ENCODE measurements around the gene SPTBN2. TPM values are rescaled to one million over a fixed set of nuclear protein-coding genes. Genes with fewer than 3 reads are reported as not detected.

SPTBN2 gene
- total and polyA plus RNA-seq, 2 of the 4 experiments (the other 2 are of a cell fraction): 0.18 to 0.41 TPM

DNA sequence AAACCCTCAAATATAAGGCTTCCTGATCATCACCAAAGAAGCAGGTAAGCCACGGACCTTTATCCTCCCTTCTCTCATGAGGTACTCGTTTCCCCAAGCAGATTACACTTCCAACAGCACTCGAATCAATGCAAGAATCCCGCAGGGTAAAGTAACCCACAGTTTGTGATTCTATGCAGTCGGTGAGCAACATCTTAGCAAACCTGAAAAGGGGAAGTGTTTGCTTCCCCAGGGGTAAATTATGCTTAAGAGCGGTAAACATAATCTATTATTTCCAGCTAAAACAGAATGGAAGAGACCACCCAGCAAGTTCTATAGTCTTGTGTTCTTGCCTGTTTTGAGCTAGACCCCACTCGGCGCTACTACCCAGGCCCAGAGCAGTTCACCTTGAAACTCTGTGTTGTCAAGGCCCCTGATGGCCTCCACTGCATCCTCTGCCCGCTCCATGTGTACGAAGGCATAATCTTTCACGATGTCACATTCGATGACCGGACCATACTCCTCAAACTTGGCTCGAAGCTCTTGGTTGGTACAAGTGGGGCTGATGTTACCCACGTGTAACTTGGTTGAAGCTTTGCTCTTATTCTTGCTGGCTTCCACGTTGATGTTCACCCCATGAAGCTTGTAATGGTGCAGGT is 52.6 kb downstream of the SPTBN2 start:
- ATAC-seq (ENCODE audit: low read depth): no peak
- TF ChIP-seq MAFK (IDR thresholded peaks at IDR 0.05; ENCODE audit: low read depth, low read length) (no peak), FOS (IDR thresholded peaks at IDR 0.05; ENCODE audit: low read depth, low read length) (no peak), POLR2A (IDR thresholded peaks at IDR 0.05; ENCODE audit: low read depth, low read length) (no peak), MXI1 (IDR thresholded peaks at IDR 0.05; ENCODE audit: borderline replicate concordance, low read depth, low read length) (no peak), CEBPB (IDR thresholded peaks at IDR 0.05; ENCODE audit: low read depth, low read length) (no peak), CTCF (conservative IDR thresholded peaks at IDR 0.05; ENCODE audit: low read depth, low read length) (no peak), RFX5 (IDR thresholded peaks at IDR 0.05; ENCODE audit: low read depth, low read length) (no peak), RCOR1 (IDR thresholded peaks at IDR 0.05; ENCODE audit: insufficient replicate concordance, low read length) (no peak), RAD21 (IDR thresholded peaks at IDR 0.05; ENCODE audit: low read length) (no peak), NFE2L2 (IDR thresholded peaks at IDR 0.05; ENCODE audit: low read depth, low read length) (no peak), ELK1 (IDR thresholded peaks at IDR 0.05; ENCODE audit: borderline replicate concordance, low read depth, low read length) (no peak), CHD1 (IDR thresholded peaks at IDR 0.05; ENCODE audit: low read depth, low read length) (no peak), SMC3 (IDR thresholded peaks at IDR 0.05; ENCODE audit: low read depth, low read length) (no peak), BHLHE40 (IDR thresholded peaks at IDR 0.05; ENCODE audit: low read depth, low read length) (no peak)
- H2BK120ac ChIP-seq (ENCODE audit: low read depth, low read length): no peak overlapping the region
- ChIA-PET POLR2A (ENCODE audit: unreplicated experiment) (no interaction called here), CTCF (interaction anchor here (1.4 kb wide), 1 partner anchor 19 kb away, joined by 3 read pairs; no protein-coding TSS in a partner anchor)
- H2AK9ac ChIP-seq (replicated peaks; ENCODE audit: low read depth, low read length, poor library complexity): no peak overlapping the region
- no peak overlapping the region for H2AFZ ChIP-seq (replicated peaks; ENCODE audit: low read length, poor library complexity)
- no peak overlapping the region for H3K14ac ChIP-seq (replicated peaks; ENCODE audit: low read depth, low read length)
- dilution Hi-C loops (cut with HindIII; ENCODE audit: low sequenced_read_pairs, unreplicated experiment): no loop called here
- H2BK5ac ChIP-seq (ENCODE audit: low read depth, low read length, poor library complexity, severe bottlenecking): no peak overlapping the region
- H3K4me2 ChIP-seq (ENCODE audit: low read depth, low read length): peak overlapping the region; percentile 90
- peak overlapping the region; percentile 73; the same call in 1 of the 2 replicates for H3K23ac ChIP-seq (ENCODE audit: low read depth, low read length)
- intact Hi-C loops (cut with micrococcal nuclease): no loop called here
- no peak overlapping the region for H2BK20ac ChIP-seq (ENCODE audit: low read depth, low read length)
- no peak overlapping the region for H3K27ac ChIP-seq (ENCODE audit: insufficient read depth, low read length)
- H4K91ac ChIP-seq (ENCODE audit: insufficient read depth, low read depth, low read length): no peak overlapping the region
- no TSS peak for BruUV-seq (replicated peaks)
- peaks cover 8% of the 10 kb centered on the region for H3K36me3 ChIP-seq (ENCODE audit: control insufficient read depth, insufficient read depth, low read length)
- H4K20me1 ChIP-seq (ENCODE audit: insufficient read depth, low read length): no peaks in the 10 kb centered on the region; the same call in 1 of the 2 replicates
- H3K4me3 ChIP-seq (ENCODE audit: insufficient read depth, low read depth, low read length): no peak overlapping the region; the same call in 1 of the 2 replicates
- H2BK15ac ChIP-seq (ENCODE audit: low read depth, low read length): no peak overlapping the region
- 73% methylated on average over 2 of the region's 16 CpGs; no CpG with 5 or more reads in 1 of the 2 experiments for WGBS, 2 experiments (ENCODE audit: extremely low coverage in 2 of 2, insufficient read length in 1 of 2)
- H3K4ac ChIP-seq (ENCODE audit: low read depth, low read length): no peak overlapping the region
- H3K9ac ChIP-seq (ENCODE audit: low read depth, low read length): peak overlapping the region; percentile 90; the same call in 1 of the 2 replicates
- H3K9me1 ChIP-seq (ENCODE audit: insufficient read depth, low read length): no peaks in the 10 kb centered on the region; the same call in 1 of the 2 replicates
- H4K8ac ChIP-seq (ENCODE audit: low read depth in 2 of 2, low read length in 2 of 2): no peak overlapping the region; a peak in 1 of 4 replicates
- no peak for DNase-seq
- in situ Hi-C loops (cut with MboI; ENCODE audit: low sequenced_read_pairs): no loop called here
- peaks cover 5% of the 10 kb centered on the region for H3K4me1 ChIP-seq (ENCODE audit: control insufficient read depth, insufficient read depth, low read length)
- H3K9me3 ChIP-seq (ENCODE audit: control insufficient read depth, insufficient read depth, low read length): no peaks in the 10 kb centered on the region
- H3K56ac ChIP-seq (ENCODE audit: extremely low read depth, insufficient read depth, low read length): no peak overlapping the region
- H2AK5ac ChIP-seq (ENCODE audit: low read depth, low read length): peak overlapping the region; percentile 40; the same call in 1 of the 2 replicates
- no peak overlapping the region for H4K5ac ChIP-seq (ENCODE audit: low read depth, low read length)
- H3K18ac ChIP-seq (ENCODE audit: low read depth, low read length): no peak overlapping the region
- H3K27me3 ChIP-seq (ENCODE audit: control insufficient read depth, insufficient read depth, low read length): no peaks in the 10 kb centered on the region
- peaks cover 22 to 39% of the 10 kb centered on the region in 2 experiments for H3K79me1 ChIP-seq (ENCODE audit: low read depth in 1 of 2, low read length in 2 of 2)
